Ascending aorta (tissue), 2 donors: ENCODE data around the gene EXOC1L. TPM values are rescaled to one million over a fixed set of nuclear protein-coding genes. Genes with fewer than 3 reads are reported as not detected.

Source experiments
- DNase-seq, 2 donors: peaks; one replicate each; pipeline ENCODE4 v3.0.0-alpha.2; 2019; ENCODE audit warnings: low spot score in 2 of 2
- H3K27ac ChIP-seq, 2 donors: fragments of 200-600 bp; sonication (generic); one replicate each; pipeline ENCODE4 v1.5.1; 2016 to 2017; ENCODE audit warnings: mild to moderate bottlenecking in 1 of 2
- H3K27me3 ChIP-seq: fragments of 200-600 bp; sonication (generic); one replicate; pipeline ENCODE4 v1.5.1; 2017
- H3K36me3 ChIP-seq, 2 donors: fragments of 200-600 bp; sonication (generic); one replicate each; pipeline ENCODE4 v1.5.1; 2016
- H3K4me1 ChIP-seq, 2 donors: fragments of 200-600 bp; sonication (generic); one replicate each; pipeline ENCODE4 v1.5.1; 2016 to 2017; ENCODE audit warnings: mild to moderate bottlenecking in 1 of 2
- H3K4me3 ChIP-seq, 2 donors: fragments of 200-600 bp; sonication (generic); one replicate each; pipeline ENCODE4 v1.5.1; 2016 to 2017; ENCODE audit warnings: mild to moderate bottlenecking in 1 of 2
- H3K9me3 ChIP-seq, 2 donors: fragments of 200-600 bp; sonication (generic); one replicate each; pipeline ENCODE4 v1.5.1; 2016
- intact Hi-C: fragments of 100-400 bp; cut with DNase I; formaldehyde crosslinking; loops from one replicate; pipeline ENCODE4 v1.15.1; 2023
- total RNA-seq: library from RNA; depleted of rRNA; stranded (reverse); fragments of >200 nt; gene quantifications from one replicate; pipeline ENCODE4 v1.1.0, GENCODE V29; 2016
- TF ChIP-seq, protein P1 (sequence below), 3 experiments: fragments of 200-600 bp in 2 of 3; fragments of 450-650 bp in 1 of 3; sonication (generic) in 2 of 3; IDR thresholded peaks; one replicate each; pipeline ENCODE4 v1.5.1; 2016 to 2019; ENCODE audit warnings: antibody characterized with exemption in 3 of 3, mild to moderate bottlenecking in 1 of 3, moderate library complexity in 1 of 3

The EXOC1L gene
- total RNA-seq, 1 donor from 2014 or later: not detected

DNA sequence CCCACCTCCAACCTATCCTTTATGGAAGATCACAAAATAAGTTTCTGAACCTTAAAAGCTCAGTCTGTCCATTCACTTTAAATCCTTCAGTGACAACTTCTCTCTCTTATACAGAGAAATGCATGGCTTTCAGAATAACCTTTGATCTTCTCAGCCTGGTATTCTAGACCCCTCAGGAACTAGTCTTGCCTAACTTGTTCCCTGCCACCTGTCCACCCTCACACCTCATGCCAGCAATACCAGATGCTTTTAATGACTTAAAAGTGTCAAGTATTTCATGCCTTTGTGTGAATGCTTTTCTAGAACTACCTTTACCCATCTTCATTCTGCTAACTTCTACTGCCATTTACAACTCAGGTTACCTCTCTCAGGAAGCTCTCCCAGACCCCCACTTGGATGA is 7.4 kb downstream of the EXOC1L start:
- TF ChIP-seq, protein P1, sequence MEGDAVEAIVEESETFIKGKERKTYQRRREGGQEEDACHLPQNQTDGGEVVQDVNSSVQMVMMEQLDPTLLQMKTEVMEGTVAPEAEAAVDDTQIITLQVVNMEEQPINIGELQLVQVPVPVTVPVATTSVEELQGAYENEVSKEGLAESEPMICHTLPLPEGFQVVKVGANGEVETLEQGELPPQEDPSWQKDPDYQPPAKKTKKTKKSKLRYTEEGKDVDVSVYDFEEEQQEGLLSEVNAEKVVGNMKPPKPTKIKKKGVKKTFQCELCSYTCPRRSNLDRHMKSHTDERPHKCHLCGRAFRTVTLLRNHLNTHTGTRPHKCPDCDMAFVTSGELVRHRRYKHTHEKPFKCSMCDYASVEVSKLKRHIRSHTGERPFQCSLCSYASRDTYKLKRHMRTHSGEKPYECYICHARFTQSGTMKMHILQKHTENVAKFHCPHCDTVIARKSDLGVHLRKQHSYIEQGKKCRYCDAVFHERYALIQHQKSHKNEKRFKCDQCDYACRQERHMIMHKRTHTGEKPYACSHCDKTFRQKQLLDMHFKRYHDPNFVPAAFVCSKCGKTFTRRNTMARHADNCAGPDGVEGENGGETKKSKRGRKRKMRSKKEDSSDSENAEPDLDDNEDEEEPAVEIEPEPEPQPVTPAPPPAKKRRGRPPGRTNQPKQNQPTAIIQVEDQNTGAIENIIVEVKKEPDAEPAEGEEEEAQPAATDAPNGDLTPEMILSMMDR (IDR thresholded peaks at IDR 0.05): no peak
- Histone ChIP-seq H3K27me3 (no peaks in the 10 kb centered on the region), H3K4me3 (no peak overlapping the region), H3K4me1 (no peaks in the 10 kb centered on the region), H3K27ac (no peak overlapping the region), H3K36me3 (no peaks in the 10 kb centered on the region), H3K9me3 (no peaks in the 10 kb centered on the region)
- DNase-seq: no peak
- intact Hi-C loops: no loop called here

DNA sequence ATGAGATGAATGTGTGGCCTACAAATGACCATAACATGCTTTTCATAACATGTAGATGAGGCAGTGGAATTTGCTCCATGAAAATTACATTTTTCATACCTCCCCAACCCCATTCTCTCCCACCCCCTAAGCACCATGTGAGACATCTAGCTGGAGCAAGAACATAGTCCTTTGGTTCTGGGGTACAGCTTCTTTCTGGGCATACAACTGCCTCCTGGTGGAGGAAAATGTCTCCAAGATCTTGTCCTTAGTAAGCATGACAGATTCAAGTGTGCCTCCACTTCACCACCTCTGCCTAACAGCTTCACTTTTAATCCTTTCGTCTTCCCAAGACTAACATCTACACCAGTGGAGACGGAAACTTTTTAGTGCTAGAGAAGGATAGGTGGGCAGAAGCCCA is 8.0 kb downstream of the EXOC1L start:
- intact Hi-C loops: no loop called here

DNA sequence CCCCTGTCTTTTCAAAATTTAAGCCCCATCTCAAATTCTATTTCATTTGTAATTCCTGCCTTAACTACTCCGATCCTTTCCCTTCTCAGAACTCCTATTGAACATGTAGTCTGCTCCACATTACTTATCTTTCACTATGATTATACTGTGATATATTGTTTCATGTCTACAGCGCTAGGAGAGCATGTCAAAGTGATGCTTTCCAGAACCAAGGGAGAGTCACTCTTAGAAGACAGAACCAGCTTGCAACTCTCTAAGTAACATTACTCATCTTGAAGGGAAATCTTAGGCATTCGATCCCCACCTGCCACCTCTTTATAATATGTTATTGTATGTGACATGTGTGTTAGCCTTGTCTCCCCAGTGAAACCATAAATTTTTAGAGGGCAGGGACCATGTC is 10.5 kb downstream of the EXOC1L start:
- H3K9me3 ChIP-seq: no peaks in the 10 kb centered on the region
- intact Hi-C loops: no loop called here
- TF ChIP-seq, protein P1 (IDR thresholded peaks at IDR 0.05): no peak
- H3K27ac ChIP-seq: no peak overlapping the region
- DNase-seq: no peak
- H3K4me1 ChIP-seq: no peaks in the 10 kb centered on the region
- H3K4me3 ChIP-seq: no peak overlapping the region
- H3K36me3 ChIP-seq: no peaks in the 10 kb centered on the region
- no peaks in the 10 kb centered on the region for H3K27me3 ChIP-seq

More for the DNA sequence above, 8.0 kb downstream of the EXOC1L start:
- no peak overlapping the region for H3K27ac ChIP-seq
- H3K36me3 ChIP-seq: no peaks in the 10 kb centered on the region
- TF ChIP-seq, protein P1 (IDR thresholded peaks at IDR 0.05): no peak
- no peaks in the 10 kb centered on the region for H3K4me1 ChIP-seq
- H3K9me3 ChIP-seq: no peaks in the 10 kb centered on the region
- no peak overlapping the region for H3K4me3 ChIP-seq
- no peaks in the 10 kb centered on the region for H3K27me3 ChIP-seq
- no peak for DNase-seq

DNA sequence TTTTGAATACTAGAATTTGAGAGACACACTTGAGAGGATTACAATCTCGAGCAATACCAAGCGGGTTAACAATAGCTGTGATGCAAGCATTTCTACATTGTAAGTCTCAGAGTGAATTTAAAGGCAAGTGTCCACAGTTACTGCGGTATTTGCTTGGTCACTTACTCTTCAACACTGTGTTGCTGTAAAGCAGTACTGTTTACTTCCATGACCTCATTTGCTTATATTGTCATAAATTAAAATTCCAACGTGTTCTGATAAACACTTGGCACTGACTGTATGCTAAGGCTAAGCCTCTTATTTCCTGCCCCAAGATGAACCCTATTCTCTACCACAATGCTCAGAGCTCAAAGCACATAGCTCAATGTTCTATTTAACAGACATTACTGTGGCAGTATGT is 11.1 kb downstream of the EXOC1L start:
- TF ChIP-seq, protein P1 (IDR thresholded peaks at IDR 0.05): no peak
- Histone ChIP-seq H3K27me3 (no peaks in the 10 kb centered on the region), H3K9me3 (no peaks in the 10 kb centered on the region), H3K4me1 (no peaks in the 10 kb centered on the region), H3K36me3 (no peaks in the 10 kb centered on the region), H3K4me3 (no peak overlapping the region), H3K27ac (no peak overlapping the region)
- DNase-seq: no peak
- intact Hi-C loops: no loop called here

DNA sequence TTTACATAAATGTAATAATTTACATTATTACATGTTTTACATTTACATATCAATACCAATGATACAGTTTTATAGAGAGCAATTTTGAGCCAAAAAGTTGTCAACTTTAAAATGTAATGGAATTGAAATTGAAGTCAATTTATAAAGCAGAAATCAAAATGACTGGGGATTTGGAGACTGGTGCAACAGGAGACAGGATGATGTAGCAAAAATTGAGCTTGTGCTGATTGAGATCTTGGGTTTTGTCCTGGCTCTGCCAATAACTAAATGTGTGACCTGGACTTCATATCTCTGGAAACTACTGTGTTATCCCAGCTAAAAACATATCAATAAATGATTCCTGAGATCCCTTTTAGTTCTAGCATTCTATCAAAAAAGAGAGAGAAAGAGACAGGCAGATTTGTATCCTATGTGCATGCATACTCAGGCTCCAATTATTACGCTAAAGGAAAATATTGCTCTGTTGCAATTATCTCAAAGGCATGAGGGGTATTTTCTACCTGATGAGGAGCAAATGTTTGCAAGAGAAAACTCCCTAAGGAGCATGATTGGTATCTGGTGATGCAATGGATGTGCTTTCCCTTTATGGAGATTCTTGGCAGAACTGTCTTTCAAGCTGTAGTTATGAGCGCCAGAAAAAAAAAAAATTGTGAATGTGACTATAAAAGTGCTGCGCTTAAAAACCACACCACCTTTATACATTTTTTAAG is 14.7 kb downstream of the EXOC1L start:
- no peak overlapping the region for H3K4me3 ChIP-seq
- no peaks in the 10 kb centered on the region for H3K4me1 ChIP-seq
- H3K36me3 ChIP-seq: no peaks in the 10 kb centered on the region
- intact Hi-C loops: no loop called here
- no peaks in the 10 kb centered on the region for H3K9me3 ChIP-seq
- no peak for DNase-seq
- no peak overlapping the region for H3K27ac ChIP-seq
- TF ChIP-seq, protein P1 (IDR thresholded peaks at IDR 0.05): no peak
- no peaks in the 10 kb centered on the region for H3K27me3 ChIP-seq

DNA sequence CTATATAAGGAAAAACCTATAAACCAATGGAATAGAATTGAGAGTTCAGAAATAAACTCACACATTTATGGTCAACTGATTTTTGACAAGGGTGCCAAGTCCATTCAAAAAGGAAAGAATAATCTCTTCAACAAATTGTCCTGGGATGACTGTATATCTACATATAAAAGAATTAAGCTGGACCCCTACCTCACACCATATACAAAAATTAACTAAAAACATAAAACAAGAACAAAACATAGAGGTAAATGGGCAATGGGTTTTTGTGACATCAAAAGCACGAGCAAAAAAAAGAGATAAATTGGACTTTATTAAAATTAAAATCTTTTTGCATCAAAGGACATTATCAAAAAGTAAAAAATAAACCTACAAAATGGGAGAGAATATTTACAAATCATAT is 18.3 kb downstream of the EXOC1L start:
- no peaks in the 10 kb centered on the region for H3K9me3 ChIP-seq
- intact Hi-C loops: no loop called here
- no peaks in the 10 kb centered on the region for H3K4me1 ChIP-seq
- no peaks in the 10 kb centered on the region for H3K27me3 ChIP-seq
- DNase-seq: no peak
- H3K36me3 ChIP-seq: no peaks in the 10 kb centered on the region
- H3K4me3 ChIP-seq: no peak overlapping the region
- TF ChIP-seq, protein P1 (IDR thresholded peaks at IDR 0.05): no peak
- no peak overlapping the region for H3K27ac ChIP-seq
